Stimulated activated CD4-positive, alpha-beta T cell treated with anti-CD3 and anti-CD28 coated beads, Interleukin-4, amount 100 ng/mL, for 4 hours (primary cell): Measurements from ENCODE around the gene CDC37L1.

Experiments
- DNase-seq, 2 experiments: peaks; one replicate each; pipeline ENCODE4 v3.0.0-alpha.2; 2020

CDC37L1 gene

DNA sequence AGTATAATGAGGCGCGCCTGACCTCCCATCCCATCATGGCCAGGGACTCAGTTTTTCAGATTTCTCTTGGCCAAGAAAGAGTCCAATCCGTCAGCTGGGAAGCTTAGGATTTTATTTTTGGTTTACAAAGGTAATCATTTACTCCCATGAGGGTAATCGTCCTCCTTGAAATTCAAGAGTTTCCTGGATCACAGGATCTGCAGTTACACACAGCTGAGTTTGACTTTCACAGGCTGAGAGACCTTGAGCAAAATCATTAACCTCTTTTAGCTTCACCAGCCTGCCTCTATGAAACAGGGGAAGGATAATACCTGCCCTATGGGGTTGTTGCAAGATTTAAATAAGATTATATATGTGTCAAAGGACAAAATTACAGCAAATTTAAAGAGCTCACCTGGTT, 77.1 kb downstream of the CDC37L1 start:
- no peak for DNase-seq
